RWPE2 (cell line): Measurements from ENCODE around the gene PCSK6.

Experiments
- ATAC-seq: fragments of 200-7000 bp; cut with Tn5 transposase; 3 replicates; pipeline ENCODE4 v1.9.1; 2021; ENCODE audit warnings: low read depth
- DNase-seq: peaks from one replicate; pipeline ENCODE4 v3.0.0-alpha.2; 2020; ENCODE audit warnings: low spot score
- H3K27ac ChIP-seq: fragments of 450-650 bp; 2 replicates; pipeline ENCODE4 v1.5.1; 2017; ENCODE audit warnings: mild to moderate bottlenecking; ENCODE audit not compliant: poor library complexity, severe bottlenecking
- H3K27me3 ChIP-seq: fragments of 250-450 bp; sonication (Bioruptor Pico); 2 replicates; pipeline ENCODE4 v1.5.1; 2021; ENCODE audit warnings: mild to moderate bottlenecking, moderate library complexity; ENCODE audit not compliant: insufficient read depth, poor library complexity, severe bottlenecking
- H3K36me3 ChIP-seq: fragments of 250-450 bp; sonication (Bioruptor Pico); 2 replicates; pipeline ENCODE4 v1.5.1; 2020; ENCODE audit warnings: low read depth, mild to moderate bottlenecking, moderate library complexity
- H3K4me1 ChIP-seq: fragments of 250-450 bp; sonication (Bioruptor Pico); 2 replicates; pipeline ENCODE4 v1.5.1; 2021; ENCODE audit warnings: mild to moderate bottlenecking, moderate library complexity; ENCODE audit not compliant: insufficient read depth, poor library complexity, severe bottlenecking
- H3K4me3 ChIP-seq: fragments of 250-450 bp; sonication (Bioruptor Pico); 2 replicates; pipeline ENCODE4 v1.5.1; 2021; ENCODE audit warnings: mild to moderate bottlenecking, moderate library complexity; ENCODE audit not compliant: severe bottlenecking
- H3K9me3 ChIP-seq: fragments of 250-450 bp; sonication (Bioruptor Pico); 2 replicates; pipeline ENCODE4 v1.5.1; 2021; ENCODE audit warnings: mild to moderate bottlenecking, moderate library complexity; ENCODE audit not compliant: severe bottlenecking
- TF ChIP-seq, protein P1 (sequence below): fragments of 450-650 bp; IDR thresholded peaks from one replicate; pipeline ENCODE4 v1.5.1; 2017; ENCODE audit warnings: mild to moderate bottlenecking, moderate library complexity; ENCODE audit not compliant: poor library complexity, severe bottlenecking

Gene PCSK6

DNA sequence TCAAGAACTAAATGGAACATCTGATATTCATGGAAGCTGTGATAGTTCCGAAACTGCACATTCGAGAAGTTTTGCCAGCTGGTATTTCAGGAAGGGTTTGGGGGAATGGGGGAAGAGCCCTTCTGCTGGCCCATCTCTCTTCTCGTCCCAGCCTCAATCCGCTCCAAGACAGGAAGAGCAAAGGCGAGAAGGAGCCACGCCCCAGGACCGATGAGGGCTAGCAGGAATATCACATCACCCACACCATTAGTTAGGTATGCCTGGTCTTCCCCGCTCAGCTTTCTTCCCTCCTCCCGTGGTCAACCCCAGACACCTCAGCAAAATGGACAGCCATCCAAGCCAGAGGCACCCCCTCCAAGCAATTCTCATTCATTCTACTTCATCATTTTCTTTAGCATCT, 14.9 kb upstream of the PCSK6 start:
- ATAC-seq (no peak), DNase-seq (peak; percentile 36)
- no peak overlapping the region for H3K4me3 ChIP-seq
- TF ChIP-seq, protein P1, sequence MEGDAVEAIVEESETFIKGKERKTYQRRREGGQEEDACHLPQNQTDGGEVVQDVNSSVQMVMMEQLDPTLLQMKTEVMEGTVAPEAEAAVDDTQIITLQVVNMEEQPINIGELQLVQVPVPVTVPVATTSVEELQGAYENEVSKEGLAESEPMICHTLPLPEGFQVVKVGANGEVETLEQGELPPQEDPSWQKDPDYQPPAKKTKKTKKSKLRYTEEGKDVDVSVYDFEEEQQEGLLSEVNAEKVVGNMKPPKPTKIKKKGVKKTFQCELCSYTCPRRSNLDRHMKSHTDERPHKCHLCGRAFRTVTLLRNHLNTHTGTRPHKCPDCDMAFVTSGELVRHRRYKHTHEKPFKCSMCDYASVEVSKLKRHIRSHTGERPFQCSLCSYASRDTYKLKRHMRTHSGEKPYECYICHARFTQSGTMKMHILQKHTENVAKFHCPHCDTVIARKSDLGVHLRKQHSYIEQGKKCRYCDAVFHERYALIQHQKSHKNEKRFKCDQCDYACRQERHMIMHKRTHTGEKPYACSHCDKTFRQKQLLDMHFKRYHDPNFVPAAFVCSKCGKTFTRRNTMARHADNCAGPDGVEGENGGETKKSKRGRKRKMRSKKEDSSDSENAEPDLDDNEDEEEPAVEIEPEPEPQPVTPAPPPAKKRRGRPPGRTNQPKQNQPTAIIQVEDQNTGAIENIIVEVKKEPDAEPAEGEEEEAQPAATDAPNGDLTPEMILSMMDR = no peak
- H3K4me1 ChIP-seq = no peaks in the 10 kb centered on the region
- no peak overlapping the region for H3K27ac ChIP-seq
- H3K9me3 ChIP-seq = no peaks in the 10 kb centered on the region
- H3K36me3 ChIP-seq = no peaks in the 10 kb centered on the region
- H3K27me3 ChIP-seq = no peaks in the 10 kb centered on the region

DNA sequence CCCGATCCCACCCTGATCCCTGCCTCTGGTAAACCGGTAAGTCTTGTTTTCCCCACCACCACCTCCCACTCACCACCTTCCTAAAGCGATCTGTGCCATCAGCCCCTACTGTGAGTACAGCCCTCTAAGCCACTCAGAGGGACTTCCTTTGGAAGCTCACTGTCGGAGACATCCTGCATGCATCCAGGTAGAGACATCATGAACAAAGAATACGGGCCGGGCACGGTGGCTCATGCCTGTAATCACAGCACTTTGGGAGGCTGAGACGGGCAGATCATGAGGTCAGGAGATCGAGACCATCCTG, 13.7 kb upstream of the PCSK6 start:
- Histone ChIP-seq H3K27me3 (no peaks in the 10 kb centered on the region), H3K9me3 (no peaks in the 10 kb centered on the region), H3K4me3 (no peak overlapping the region), H3K36me3 (no peaks in the 10 kb centered on the region), H3K4me1 (no peaks in the 10 kb centered on the region), H3K27ac (no peak overlapping the region)
- TF ChIP-seq, protein P1 = no peak
- ATAC-seq = no peak
- DNase-seq = peak; percentile 30

DNA sequence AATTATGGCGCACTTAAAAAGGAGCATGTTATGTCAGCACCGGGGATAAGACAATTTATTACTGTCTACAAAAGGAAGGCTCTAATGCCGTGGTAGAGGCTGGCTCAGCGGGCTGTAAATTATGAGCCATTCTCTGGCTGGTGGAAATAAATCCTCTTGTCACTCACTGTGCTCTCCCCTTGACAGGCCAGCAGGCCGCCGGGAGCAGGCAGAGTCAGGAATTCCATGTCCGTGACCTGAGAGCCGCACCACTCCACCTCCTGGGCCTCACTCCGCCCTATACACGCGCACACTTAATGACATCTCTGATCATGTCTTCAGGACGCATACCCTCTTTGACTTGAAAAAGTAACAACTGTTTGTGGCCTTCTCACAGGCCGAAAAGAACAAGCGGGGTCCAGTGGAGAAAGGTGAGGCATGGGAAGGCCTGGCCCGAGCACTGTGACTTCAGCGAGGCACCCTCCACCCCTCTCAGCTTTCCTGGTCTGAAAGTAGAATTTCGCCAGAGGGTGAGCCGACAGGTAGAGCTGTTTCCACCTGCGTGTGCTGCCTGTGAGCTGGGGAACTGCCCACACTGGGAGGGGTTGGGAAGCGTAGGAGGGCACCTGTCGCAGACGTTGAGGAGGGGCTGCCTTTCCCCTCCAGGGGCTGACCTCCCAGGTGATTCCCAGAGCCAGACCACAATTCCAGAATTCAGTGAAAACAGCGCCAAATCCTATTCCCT, 13.2 kb upstream of the PCSK6 start:
- Histone ChIP-seq H3K27me3 (no peaks in the 10 kb centered on the region), H3K9me3 (no peaks in the 10 kb centered on the region), H3K27ac (no peak overlapping the region), H3K4me3 (no peak overlapping the region), H3K4me1 (no peaks in the 10 kb centered on the region), H3K36me3 (no peaks in the 10 kb centered on the region)
- DNase-seq (peak; percentile 51), ATAC-seq (no peak)
- TF ChIP-seq, protein P1 = no peak

DNA sequence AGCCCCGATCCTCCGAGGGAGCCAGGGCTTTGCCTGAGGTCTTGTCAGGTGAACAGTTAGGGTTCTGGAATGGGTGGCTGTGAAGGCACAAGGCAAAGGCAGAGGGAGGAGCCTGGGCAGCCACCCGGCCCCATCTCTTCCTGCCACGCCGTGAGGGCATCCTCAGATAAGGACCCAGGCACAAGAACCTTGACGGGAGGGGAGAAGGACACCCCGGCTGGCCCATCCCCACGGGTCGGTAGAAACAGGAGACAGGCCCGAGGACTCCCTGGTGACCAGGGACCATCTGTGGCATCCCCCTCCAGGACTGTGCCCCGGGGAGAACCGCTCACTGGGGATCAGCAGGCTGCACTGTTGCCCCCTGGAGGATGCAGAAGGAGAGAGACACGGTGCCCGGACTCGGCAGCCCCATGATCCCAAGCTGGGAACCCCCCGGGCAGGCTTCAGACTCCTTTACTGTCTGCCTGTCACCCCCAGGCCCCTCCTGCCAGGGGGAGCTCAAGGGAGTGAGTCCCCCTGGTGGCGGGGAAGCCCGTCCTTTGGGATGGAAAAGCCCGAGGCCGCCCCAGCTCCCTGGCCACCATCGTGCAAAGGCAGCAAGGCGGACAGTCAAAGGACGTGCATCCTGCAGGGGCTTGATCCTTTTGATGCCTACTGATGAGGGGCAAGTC, 12.3 kb upstream of the PCSK6 start:
- no peaks in the 10 kb centered on the region for H3K27me3 ChIP-seq
- no peaks in the 10 kb centered on the region for H3K4me1 ChIP-seq
- H3K27ac ChIP-seq = no peak overlapping the region
- H3K36me3 ChIP-seq = no peaks in the 10 kb centered on the region
- no peak overlapping the region for H3K4me3 ChIP-seq
- DNase-seq = peak; percentile 74
- peak; percentile 56 for ATAC-seq
- no peaks in the 10 kb centered on the region for H3K9me3 ChIP-seq
- TF ChIP-seq, protein P1 = peak; percentile 72
